ENCODE measurements around the gene RAPGEF1. TPM values are rescaled to one million over a fixed set of nuclear protein-coding genes. Genes with fewer than 3 reads are reported as not detected.

Gene RAPGEF1
- total RNA-seq, 2 donors from 2014 or later = 28.6 to 63.8 TPM

GRCh38 chr9:131651599-131651998, 88.3 kb downstream of the RAPGEF1 start:
- TF ChIP-seq CTCF (IDR thresholded peaks at IDR 0.05) (no peak), POLR2A (IDR thresholded peaks at IDR 0.05) (no peak), POLR2AphosphoS5 (IDR thresholded peaks at IDR 0.05) (no peak)
- Histone ChIP-seq H3K4me1 (replicated peaks) (no peaks in the 10 kb centered on the region), H3K27ac (no peak overlapping the region)

GRCh38 chr9:131651160-131651559, 88.7 kb downstream of the RAPGEF1 start:
- H3K4me1 ChIP-seq (replicated peaks) = no peaks in the 10 kb centered on the region
- no peaks in the 10 kb centered on the region for H3K27me3 ChIP-seq (replicated peaks; ENCODE audit: insufficient read depth)
- H3K27ac ChIP-seq = no peak overlapping the region
- DNase-seq (ENCODE audit: low spot score) = no peak
- H3K4me3 ChIP-seq = no peak overlapping the region
- H3K36me3 ChIP-seq = no peaks in the 10 kb centered on the region
- intact Hi-C loops (cut with DNase I) = no loop called here
- no peaks in the 10 kb centered on the region for H3K9me3 ChIP-seq
- WGBS = 93% methylated on average over 2 of the region's 2 CpGs
- TF ChIP-seq POLR2AphosphoS5 (IDR thresholded peaks at IDR 0.05) = no peak
- no peak for TF ChIP-seq POLR2A (IDR thresholded peaks at IDR 0.05)

More at GRCh38 chr9:131651599-131651998, 88.3 kb downstream of the RAPGEF1 start:
- WGBS = 94% methylated on average over 3 of the region's 3 CpGs
- H3K36me3 ChIP-seq = no peaks in the 10 kb centered on the region
- H3K9me3 ChIP-seq = no peaks in the 10 kb centered on the region
- no peak for DNase-seq (ENCODE audit: low spot score)
- H3K4me3 ChIP-seq = no peak overlapping the region
- intact Hi-C loops (cut with DNase I) = no loop called here
- no peaks in the 10 kb centered on the region for H3K27me3 ChIP-seq (replicated peaks; ENCODE audit: insufficient read depth)

GRCh38 chr9:131650254-131650653, 89.6 kb downstream of the RAPGEF1 start:
- Histone ChIP-seq H3K4me3 (no peak overlapping the region), H3K4me1 (replicated peaks) (no peaks in the 10 kb centered on the region), H3K9me3 (no peaks in the 10 kb centered on the region), H3K27me3 (replicated peaks; ENCODE audit: insufficient read depth) (no peaks in the 10 kb centered on the region), H3K27ac (no peak overlapping the region), H3K36me3 (no peaks in the 10 kb centered on the region)
- intact Hi-C loops (cut with DNase I) = no loop called here
- TF ChIP-seq CTCF (IDR thresholded peaks at IDR 0.05) = no peak
- TF ChIP-seq POLR2A (IDR thresholded peaks at IDR 0.05) = no peak
- TF ChIP-seq POLR2AphosphoS5 (IDR thresholded peaks at IDR 0.05) = no peak
- 51% methylated on average over 4 of the region's 4 CpGs for WGBS
- DNase-seq (ENCODE audit: low spot score) = no peak

GRCh38 chr9:131649646-131650045, 90.2 kb downstream of the RAPGEF1 start:
- intact Hi-C loops (cut with DNase I) = no loop called here
- 91% methylated on average over 6 of the region's 6 CpGs for WGBS
- no peaks in the 10 kb centered on the region for H3K36me3 ChIP-seq
- H3K4me1 ChIP-seq (replicated peaks) = no peaks in the 10 kb centered on the region
- H3K27ac ChIP-seq = no peak overlapping the region
- no peaks in the 10 kb centered on the region for H3K27me3 ChIP-seq (replicated peaks; ENCODE audit: insufficient read depth)
- H3K9me3 ChIP-seq = no peaks in the 10 kb centered on the region
- DNase-seq (ENCODE audit: low spot score) = no peak
- TF ChIP-seq CTCF (IDR thresholded peaks at IDR 0.05) (no peak), POLR2A (IDR thresholded peaks at IDR 0.05) (no peak), POLR2AphosphoS5 (IDR thresholded peaks at IDR 0.05) (no peak)
- H3K4me3 ChIP-seq = no peak overlapping the region

GRCh38 chr9:131645078-131645776, 94.6 kb downstream of the RAPGEF1 start:
- no peak for DNase-seq (ENCODE audit: low spot score)
- Histone ChIP-seq H3K9me3 (no peaks in the 10 kb centered on the region), H3K36me3 (no peaks in the 10 kb centered on the region), H3K4me3 (no peak overlapping the region), H3K27me3 (replicated peaks; ENCODE audit: insufficient read depth) (no peaks in the 10 kb centered on the region), H3K27ac (no peak overlapping the region), H3K4me1 (replicated peaks) (peaks cover 14% of the 10 kb centered on the region)
- intact Hi-C loops (cut with DNase I) = no loop called here
- TF ChIP-seq POLR2A (IDR thresholded peaks at IDR 0.05) (no peak), POLR2AphosphoS5 (IDR thresholded peaks at IDR 0.05) (no peak), CTCF (IDR thresholded peaks at IDR 0.05) (no peak)
- 68% methylated on average over 13 of the region's 13 CpGs for WGBS
